DMS 273 treated with DMSO at 0.1 percent for 48 hours (cell line): ENCODE data around the gene PLEKHA7.
"Not testable (repeated sequence)": the region's sequence is repeated elsewhere in the genome, so short reads cannot be mapped to it uniquely, and the experiment has no call there.

Experiments
- DNase-seq: peaks from one replicate; lab custom pipeline; 2025; lab: John Stamatoyannopoulos, UW

PLEKHA7 gene

DNA sequence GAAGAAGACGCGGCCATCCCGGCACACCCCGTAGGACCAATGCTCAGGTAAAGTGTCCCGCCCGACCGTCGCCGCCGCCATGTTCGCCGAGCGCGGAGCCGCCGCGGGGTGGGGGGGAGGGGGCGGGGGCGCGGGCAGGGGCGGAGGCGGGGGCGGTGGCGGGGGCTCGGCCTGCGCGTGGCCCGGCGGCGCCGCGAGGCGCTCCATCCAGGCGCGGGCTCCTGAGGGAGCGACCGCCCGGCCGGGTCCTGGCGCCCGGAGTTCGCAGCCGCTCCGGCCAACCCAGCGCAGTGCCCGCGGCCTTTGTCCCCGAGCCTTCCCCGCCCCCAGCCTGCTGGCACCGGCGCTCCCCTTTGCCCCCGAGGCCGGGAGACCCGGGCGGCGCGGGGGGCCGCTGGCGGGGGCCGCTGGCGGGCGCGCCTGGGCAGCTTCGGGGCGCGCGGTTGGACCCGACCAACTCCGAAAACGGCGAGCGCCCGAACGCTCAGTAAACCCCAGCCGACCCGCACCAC is at the start of gene PLEKHA7:
Gene PLEKHA7 (minus strand): TSS at position 94 of the 512 bp plus-strand sequence. CDS start 13 bp downstream, at position 81.
- no peak for DNase-seq

DNA sequence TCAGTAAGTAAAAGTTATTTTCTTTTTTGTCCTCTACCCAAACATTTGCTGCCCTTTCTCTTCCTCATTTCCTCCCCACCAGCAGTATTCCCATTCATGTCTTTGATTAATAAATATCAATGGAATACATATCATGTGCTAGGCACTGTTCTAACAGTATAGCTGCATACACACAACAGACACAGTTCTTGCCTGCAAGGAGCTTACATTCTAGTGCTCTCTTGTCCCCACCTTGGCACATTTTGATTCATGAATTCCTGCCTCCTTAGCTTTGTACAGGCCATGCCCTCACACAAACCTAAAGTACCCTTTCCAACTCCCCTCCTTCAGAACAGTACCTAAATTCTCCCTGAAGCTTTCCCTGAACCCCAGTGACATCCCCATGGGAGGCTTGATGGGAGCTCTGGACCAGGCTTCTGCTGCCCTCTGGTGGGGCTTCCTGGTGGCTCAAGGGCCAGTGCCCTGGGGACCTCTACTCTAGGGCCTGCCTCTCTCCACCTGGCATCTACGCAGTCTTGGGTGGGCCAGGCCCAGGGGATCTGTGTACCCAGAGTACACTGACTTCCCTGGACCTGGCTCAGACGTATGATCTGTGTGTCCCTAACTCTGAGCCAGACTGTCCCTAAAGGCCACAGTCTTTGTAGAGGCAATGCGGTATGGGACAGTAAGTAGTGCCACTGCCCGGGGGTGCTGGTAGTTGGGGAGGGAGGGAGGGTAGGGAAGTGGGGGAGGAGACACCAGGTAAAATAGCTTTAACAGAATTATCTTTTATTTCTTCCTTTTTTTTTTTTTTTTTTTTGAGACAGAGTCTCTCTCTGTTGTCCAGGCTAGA is 49.2 kb upstream of the PLEKHA7 start:
- DNase-seq = no peak

DNA sequence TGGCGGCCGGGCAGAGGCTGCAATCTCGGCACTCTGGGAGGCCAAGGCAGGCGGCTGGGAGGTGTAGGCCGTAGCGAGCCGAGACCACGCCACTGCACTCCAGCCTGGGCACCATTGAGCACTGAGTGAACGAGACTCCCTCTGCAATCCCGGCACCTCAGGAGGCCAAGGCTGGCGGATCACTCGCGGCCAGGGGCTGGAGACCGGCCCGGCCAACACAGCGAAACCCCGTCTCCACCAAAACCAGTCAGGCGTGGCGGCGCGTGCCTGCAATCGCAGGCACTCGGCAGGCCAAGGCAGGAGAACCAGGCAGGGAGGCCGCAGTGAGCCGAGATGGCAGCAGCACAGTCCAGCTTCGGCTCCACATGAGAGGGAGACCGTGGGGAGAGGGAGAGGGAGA is 36.9 kb upstream of the PLEKHA7 start:
- DNase-seq = not testable (repeated sequence)

GRCh38 chr11:17048491-17048890 is 34.3 kb upstream of the PLEKHA7 start:
- not testable (repeated sequence) for DNase-seq

- DNase-seq = no peak
These were observed 32.5 kb upstream of the PLEKHA7 start for GRCh38 chr11:17046690-17047089.

GRCh38 chr11:17036666-17037658 is 22.7 kb upstream of the PLEKHA7 start:
- DNase-seq = no peak

DNA sequence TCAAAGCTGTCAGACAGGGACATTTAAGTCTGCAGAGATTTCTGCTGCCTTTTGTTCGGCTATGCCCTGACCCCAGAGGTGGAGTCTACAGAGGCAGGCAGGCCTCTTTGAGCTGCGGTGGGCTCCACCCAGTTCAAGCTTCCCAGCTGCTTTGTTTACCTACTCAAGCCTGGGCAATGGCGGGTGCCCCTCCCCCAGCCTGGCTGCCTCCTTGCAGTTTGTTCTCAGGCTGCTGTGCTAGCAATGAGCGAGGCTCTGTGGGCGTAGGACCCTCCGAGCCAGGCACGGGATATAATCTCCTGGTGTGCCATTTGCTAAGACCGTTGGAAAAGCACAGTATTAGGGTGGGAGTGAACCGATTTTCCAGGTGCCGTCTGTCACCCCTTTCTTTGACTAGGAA is 19.8 kb upstream of the PLEKHA7 start:
- not testable (repeated sequence) for DNase-seq

GRCh38 chr11:17026487-17027082 is 12.4 kb upstream of the PLEKHA7 start:
- DNase-seq = no peak

DNA sequence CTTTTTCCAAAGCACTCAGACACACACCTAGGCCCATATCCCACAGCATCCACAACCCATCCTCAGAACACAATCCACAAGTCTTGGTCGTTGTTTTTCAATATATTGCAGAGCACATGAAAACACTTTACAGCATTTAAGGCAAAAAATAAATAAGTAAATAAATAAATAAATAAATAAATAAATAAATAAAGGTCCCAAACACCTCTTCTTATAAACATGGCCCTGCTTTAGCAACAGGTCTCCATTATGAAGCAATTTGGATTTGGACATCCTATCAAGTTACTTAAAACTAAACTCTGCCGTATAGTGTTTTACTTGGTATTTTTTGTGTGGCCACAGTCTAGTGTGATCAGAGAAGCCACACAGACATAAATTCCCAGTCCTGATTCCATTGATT is 10.7 kb upstream of the PLEKHA7 start:
- DNase-seq = no peak

DNA sequence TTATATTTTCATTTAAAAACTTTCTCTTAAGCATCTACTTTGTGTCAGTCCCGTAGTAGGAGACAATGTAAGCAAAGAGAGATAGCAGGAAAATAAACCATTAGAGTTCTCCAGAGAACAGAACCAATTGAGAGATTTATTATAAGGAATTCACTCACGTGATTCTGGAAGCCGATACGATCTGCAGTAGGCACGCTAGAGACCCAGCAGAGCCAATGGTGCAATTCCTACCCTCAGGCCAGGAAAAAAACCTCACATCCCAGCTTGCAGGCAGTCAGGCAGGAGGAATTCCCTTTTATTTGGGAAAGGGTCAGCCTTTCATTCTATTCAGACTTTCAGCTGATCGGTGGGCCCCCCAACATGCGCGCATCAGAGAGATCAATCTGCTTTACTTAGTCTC is 7.3 kb upstream of the PLEKHA7 start:
- DNase-seq = no peak

DNA sequence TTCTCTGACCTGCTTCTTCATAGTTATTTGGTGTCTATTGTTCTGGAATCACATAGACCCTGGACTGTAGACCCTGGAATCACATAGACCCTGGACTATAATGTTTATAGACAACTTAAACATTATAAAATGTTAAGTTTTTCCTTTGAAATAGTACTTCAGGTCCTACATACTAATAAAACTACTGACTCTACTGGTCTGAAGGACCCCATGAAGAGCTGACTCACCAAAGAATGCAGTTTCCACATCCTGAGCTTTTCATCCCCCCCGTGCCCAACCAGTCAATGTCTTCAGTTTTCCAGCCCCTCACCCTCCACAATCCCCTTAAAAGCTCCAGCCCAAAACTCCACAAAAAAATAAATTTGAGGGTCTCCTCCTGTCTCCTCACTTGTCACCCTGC is 6.6 kb upstream of the PLEKHA7 start:
- DNase-seq = no peak

DNA sequence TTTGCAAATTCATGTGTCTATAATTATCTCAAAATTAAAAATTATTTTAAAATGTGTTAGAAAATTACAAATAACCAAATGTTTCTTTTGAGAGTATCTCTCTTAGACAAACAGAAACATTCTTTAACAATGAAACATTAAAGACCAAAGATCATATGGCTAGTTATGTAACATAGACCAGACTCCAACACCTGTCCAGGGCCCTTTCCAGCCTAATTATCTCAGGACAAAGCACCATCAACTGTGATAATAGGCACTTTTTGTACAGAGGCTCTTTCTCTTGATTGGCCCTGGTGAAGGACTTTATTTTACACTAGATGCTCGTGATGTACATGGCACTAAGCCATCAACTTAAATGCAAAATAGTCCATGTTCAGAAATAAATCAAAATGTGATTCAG is 5.0 kb upstream of the PLEKHA7 start:
- DNase-seq = no peak

DNA sequence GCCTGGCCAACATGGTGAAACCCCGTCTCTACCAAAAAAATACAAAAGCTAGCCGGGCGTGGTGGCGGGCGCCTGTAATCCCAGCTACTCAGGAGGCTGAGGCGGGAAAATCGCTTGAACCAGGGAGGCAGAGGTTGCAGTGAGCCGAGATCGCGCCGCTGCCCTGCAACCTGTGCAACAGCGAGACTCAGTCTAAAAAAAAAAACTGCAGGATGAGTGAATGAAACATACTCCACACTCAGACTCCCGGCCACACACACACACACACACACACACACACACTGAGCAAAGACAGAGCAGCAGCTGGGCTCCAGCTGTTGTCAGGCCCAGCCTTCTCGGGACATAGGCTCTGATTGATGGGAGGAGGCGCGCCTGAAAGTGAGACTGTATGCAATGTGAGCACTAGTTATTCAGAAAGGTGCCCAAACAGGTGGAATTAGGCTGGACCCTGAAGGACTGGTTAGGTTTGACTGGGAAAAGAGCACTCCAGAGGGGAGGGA is 1.5 kb upstream of the PLEKHA7 start:
- DNase-seq = no peak

- no peak for DNase-seq
These were observed 816 bp upstream of the PLEKHA7 start for GRCh38 chr11:17014833-17015626.

DNA sequence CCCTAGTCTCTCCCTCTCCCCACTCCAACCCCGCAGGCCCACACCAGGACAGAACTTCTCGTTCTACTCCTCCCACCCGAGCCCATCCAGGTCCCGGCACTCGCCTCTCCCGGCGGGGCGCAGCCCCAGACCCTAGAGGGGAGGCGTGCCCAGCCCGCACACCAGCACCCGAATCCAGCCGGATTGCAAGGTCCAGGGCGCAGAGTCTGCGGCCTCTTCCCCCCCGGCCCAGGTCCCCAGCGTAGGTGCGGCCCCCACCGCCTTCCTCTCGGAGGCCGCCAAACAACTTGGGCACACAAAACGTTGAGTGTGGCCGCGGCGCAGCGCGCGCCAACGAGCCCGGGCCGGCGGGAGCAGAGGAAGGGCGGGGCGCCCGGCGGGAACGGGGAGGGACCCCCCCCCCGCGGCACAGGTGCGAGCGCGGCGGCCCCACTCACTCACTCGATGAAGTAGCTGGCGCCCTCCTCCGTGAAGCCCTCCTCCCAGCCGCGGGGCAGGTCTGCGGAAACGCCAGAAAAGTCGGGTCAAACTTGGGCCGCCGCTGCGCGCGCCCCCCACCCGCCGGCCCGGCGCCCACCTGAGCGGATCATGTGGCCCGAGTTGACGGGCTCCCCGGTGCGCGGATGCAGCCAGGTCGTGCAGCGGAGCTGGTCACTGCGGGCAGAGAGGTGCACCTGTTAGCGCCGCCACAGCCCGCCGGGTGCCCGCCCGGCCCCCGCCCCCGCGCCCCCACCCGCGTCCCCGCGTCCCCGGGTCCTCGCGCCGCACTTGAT is 480 bp downstream of the PLEKHA7 start:
- no peak for DNase-seq

DNA sequence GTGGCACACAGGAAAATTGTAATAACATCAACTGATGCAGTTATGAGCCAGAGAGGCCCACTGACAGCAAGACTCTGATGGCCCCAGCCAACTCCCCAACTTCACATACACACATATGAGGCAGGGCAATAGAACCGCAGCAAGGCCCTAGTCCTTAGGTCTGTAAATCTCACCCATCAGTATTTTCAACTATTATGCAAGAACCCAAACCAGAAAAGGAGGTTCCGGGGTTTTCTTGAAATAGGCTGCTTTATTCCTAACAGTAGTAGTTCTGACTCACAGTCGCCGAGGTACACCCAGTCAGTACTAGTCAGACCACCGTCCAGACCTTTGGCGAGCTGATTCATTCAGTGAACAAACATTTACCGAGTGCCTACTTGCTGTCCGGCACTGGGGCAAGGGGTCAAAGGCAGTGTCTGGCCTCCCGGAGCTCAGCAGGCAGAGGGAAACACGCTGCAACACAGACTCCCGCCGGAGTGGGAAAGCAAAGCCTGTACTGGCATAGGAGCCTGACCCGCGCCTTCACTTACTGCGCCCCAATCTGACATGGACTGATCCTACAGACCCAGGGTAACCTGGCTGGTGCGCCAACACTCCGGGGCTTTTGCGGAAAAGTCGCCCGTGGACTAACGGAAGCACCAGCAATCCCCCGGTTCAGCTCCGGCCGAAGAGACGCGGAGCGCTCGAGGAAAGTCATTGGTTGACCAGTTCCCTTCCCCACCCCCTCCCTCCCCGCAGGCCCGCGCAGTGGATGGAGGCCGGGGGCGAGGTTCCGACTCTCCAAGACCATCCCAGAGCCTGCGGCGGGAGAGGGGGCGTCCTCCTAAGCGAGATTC is 1.3 kb downstream of the PLEKHA7 start:
- no peak for DNase-seq

- DNase-seq = no peak
These were observed 2.0 kb downstream of the PLEKHA7 start for GRCh38 chr11:17012179-17012578.

DNA sequence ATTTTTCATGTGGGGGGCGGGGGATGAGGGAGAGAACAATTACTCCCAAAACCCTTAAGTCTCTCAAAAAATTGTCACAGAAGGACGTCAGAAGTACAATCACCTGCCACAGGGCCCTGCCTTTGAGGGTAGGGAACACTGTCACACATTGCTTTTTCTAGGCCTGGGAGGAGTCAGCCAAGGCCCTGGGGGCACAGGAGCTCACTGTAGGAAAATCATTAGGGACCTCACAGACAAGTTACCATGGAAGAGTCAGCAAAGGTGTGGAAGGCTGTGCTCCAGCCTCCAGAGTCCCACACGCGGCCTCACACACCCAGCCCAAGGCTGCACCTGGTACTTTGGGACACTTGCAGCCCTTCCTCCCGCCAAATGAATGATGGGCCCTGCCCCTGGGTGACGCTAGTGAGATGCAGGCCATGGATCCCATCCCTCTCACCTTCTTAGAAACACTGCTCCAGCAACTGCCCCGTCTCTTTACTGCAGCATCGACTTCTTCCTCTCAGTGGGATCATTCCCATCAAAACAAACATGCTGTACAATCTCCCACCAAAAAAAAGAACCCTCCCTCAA is 3.3 kb downstream of the PLEKHA7 start:
- DNase-seq = no peak

- no peak for DNase-seq
These were observed 6.1 kb downstream of the PLEKHA7 start for GRCh38 chr11:17008099-17008498.
